Measurements from ENCODE around the gene INTU. TPM values are rescaled to one million over a fixed set of nuclear protein-coding genes. Genes with fewer than 3 reads are reported as not detected.

INTU gene
- total RNA-seq, 6 experiments from 2014 or later: 1.1 to 2.0 (median 1.3) TPM

GRCh38 chr4:127685292-127685691 lies 52.5 kb downstream of the INTU start:
- no peaks in the 10 kb centered on the region for H3K27me3 ChIP-seq
- intact Hi-C loops (cut with DNase I): no loop called here
- no peaks in the 10 kb centered on the region for H3K36me3 ChIP-seq
- DNase-seq: no peak
- TF ChIP-seq POLR2A (IDR thresholded peaks at IDR 0.05): no peak
- TF ChIP-seq, protein P1, sequence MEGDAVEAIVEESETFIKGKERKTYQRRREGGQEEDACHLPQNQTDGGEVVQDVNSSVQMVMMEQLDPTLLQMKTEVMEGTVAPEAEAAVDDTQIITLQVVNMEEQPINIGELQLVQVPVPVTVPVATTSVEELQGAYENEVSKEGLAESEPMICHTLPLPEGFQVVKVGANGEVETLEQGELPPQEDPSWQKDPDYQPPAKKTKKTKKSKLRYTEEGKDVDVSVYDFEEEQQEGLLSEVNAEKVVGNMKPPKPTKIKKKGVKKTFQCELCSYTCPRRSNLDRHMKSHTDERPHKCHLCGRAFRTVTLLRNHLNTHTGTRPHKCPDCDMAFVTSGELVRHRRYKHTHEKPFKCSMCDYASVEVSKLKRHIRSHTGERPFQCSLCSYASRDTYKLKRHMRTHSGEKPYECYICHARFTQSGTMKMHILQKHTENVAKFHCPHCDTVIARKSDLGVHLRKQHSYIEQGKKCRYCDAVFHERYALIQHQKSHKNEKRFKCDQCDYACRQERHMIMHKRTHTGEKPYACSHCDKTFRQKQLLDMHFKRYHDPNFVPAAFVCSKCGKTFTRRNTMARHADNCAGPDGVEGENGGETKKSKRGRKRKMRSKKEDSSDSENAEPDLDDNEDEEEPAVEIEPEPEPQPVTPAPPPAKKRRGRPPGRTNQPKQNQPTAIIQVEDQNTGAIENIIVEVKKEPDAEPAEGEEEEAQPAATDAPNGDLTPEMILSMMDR (IDR thresholded peaks at IDR 0.05): no peak
- no peak overlapping the region for H3K27ac ChIP-seq
- no peak overlapping the region for H3K4me3 ChIP-seq
- H3K9me3 ChIP-seq: no peaks in the 10 kb centered on the region
- no peaks in the 10 kb centered on the region for H3K4me1 ChIP-seq
- ATAC-seq: no peak

- DNase-seq: no peak
- Histone ChIP-seq H3K36me3 (no peaks in the 10 kb centered on the region), H3K4me1 (no peaks in the 10 kb centered on the region), H3K27me3 (no peaks in the 10 kb centered on the region), H3K4me3 (no peak overlapping the region), H3K9me3 (no peaks in the 10 kb centered on the region), H3K27ac (no peak overlapping the region)
- intact Hi-C loops (cut with DNase I): no loop called here
- WGBS (ENCODE audit: insufficient coverage, low coverage, low lambda C conversion rate, missing lambda C conversion rate): 77% methylated on average over 2 of the region's 2 CpGs
- TF ChIP-seq, protein P1 (IDR thresholded peaks at IDR 0.05): no peak
- TF ChIP-seq POLR2A (IDR thresholded peaks at IDR 0.05): no peak
- no peak for ATAC-seq
These were observed 53.9 kb downstream of the INTU start for GRCh38 chr4:127686658-127687057.

DNA sequence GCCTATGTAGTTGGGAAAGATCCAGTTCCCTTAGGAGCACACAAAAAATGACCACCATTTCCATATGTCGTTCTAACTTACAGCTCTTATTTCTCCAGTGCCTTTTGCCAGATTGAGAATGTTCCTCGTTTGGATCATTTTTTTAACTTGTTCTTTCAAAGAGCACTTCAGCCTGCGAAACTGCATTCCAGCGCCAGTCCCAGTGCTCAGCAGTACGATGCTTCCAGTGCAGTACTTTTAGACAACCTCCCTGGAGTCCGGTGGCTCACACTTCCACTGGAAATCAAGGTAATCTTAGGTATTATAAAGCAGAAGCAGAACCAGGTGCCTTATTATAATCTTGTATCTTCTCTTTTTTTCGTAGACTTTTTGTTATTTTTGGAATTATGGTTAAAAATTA lies 54.8 kb downstream of the INTU start:
- H3K36me3 ChIP-seq: no peaks in the 10 kb centered on the region
- H3K27ac ChIP-seq: no peak overlapping the region
- no peaks in the 10 kb centered on the region for H3K4me1 ChIP-seq
- ATAC-seq: no peak
- no peak for TF ChIP-seq POLR2A (IDR thresholded peaks at IDR 0.05)
- TF ChIP-seq, protein P1 (IDR thresholded peaks at IDR 0.05): no peak
- no peak overlapping the region for H3K4me3 ChIP-seq
- intact Hi-C loops (cut with DNase I): no loop called here
- H3K27me3 ChIP-seq: no peaks in the 10 kb centered on the region
- no peak for DNase-seq
- 76% methylated on average over 7 of the region's 7 CpGs for WGBS (ENCODE audit: insufficient coverage, low coverage, low lambda C conversion rate, missing lambda C conversion rate)
- no peaks in the 10 kb centered on the region for H3K9me3 ChIP-seq

- H3K9me3 ChIP-seq: no peaks in the 10 kb centered on the region
- no peaks in the 10 kb centered on the region for H3K27me3 ChIP-seq
- H3K27ac ChIP-seq: no peak overlapping the region
- DNase-seq (no peak), ATAC-seq (peak in 1 of 4 donors; percentile 25)
- TF ChIP-seq, protein P1 (IDR thresholded peaks at IDR 0.05): no peak
- TF ChIP-seq POLR2A (IDR thresholded peaks at IDR 0.05): no peak
- intact Hi-C loops (cut with DNase I): no loop called here
- H3K4me1 ChIP-seq: no peaks in the 10 kb centered on the region
- H3K4me3 ChIP-seq: no peak overlapping the region
- WGBS (ENCODE audit: insufficient coverage, low coverage, low lambda C conversion rate, missing lambda C conversion rate): 32% methylated on average over 4 of the region's 4 CpGs
- H3K36me3 ChIP-seq: no peaks in the 10 kb centered on the region
These were observed 66.0 kb downstream of the INTU start for GRCh38 chr4:127698789-127699200.

DNA sequence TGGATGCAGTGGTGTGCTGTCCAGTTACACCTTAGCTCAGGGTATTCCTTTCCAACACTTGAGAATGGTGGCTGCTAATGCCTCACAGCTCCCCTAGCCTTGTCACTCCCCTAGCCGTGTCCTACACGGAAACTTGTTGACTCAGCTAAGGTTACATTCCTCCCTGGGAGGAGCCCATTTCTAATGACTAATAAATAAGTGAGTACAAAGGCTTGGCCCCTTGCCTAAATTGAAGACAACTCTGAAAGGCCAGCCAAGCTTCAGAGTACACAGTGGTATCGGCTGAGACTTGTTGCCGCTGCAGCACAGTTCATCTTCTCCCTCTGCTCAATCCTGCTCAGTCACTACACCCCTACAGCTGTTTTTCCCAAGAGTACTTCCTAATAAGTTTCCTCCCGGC lies 76.2 kb downstream of the INTU start:
- intact Hi-C loops (cut with DNase I): no loop called here
- H3K27me3 ChIP-seq: no peaks in the 10 kb centered on the region
- H3K36me3 ChIP-seq: no peaks in the 10 kb centered on the region
- no peaks in the 10 kb centered on the region for H3K9me3 ChIP-seq
- H3K4me1 ChIP-seq: no peaks in the 10 kb centered on the region
- TF ChIP-seq, protein P1 (IDR thresholded peaks at IDR 0.05): no peak
- TF ChIP-seq POLR2A (IDR thresholded peaks at IDR 0.05): no peak
- ATAC-seq (peak; percentile 67 to 98 (median 86)), DNase-seq (no peak)
- 23% methylated on average over 5 of the region's 5 CpGs for WGBS (ENCODE audit: insufficient coverage, low coverage, low lambda C conversion rate, missing lambda C conversion rate)
- no peak overlapping the region for H3K4me3 ChIP-seq
- no peak overlapping the region for H3K27ac ChIP-seq

Data from right lobe of liver (tissue), 6 donors.